Fibroblast of lung (primary cell): ENCODE data around the gene DHRS4L2. TPM values are rescaled to one million over a fixed set of nuclear protein-coding genes. Genes with fewer than 3 reads are reported as not detected.
"Not testable (repeated sequence)": the region's sequence is repeated elsewhere in the genome, so short reads cannot be mapped to it uniquely, and the experiment has no call there.

ENCODE experiments used
- DNase-seq, 2 donors: peaks; one replicate each; pipeline versions ENCODE4 v3.0.0 to v3.0.0-alpha.2; 2010; ENCODE audit warnings: low read depth in 2 of 2
- H2AFZ ChIP-seq: 2 replicates; pipeline ENCODE4 v1.5.1; 2012; ENCODE audit warnings: low read length, control low read depth, inconsistent platforms
- H3K27ac ChIP-seq: 2 replicates; pipeline ENCODE4 v1.5.1; 2011; ENCODE audit warnings: low read length, control low read depth; ENCODE audit not compliant: insufficient read depth
- H3K27me3 ChIP-seq: 2 replicates; pipeline ENCODE4 v1.5.1; 2011; ENCODE audit warnings: mild to moderate bottlenecking, low read length; ENCODE audit not compliant: control insufficient read depth, insufficient read depth
- H3K36me3 ChIP-seq: 2 replicates; pipeline ENCODE4 v1.5.1; 2011; ENCODE audit warnings: low read length; ENCODE audit not compliant: control insufficient read depth, insufficient read depth
- H3K4me1 ChIP-seq: 2 replicates; pipeline ENCODE4 v1.5.1; 2011; ENCODE audit warnings: low read length; ENCODE audit not compliant: control insufficient read depth, insufficient read depth; ENCODE audit errors: extremely low read depth
- H3K4me2 ChIP-seq: 2 replicates; pipeline ENCODE4 v1.5.1; 2011; ENCODE audit warnings: low read length, control low read depth; ENCODE audit not compliant: insufficient read depth; ENCODE audit errors: extremely low read depth
- H3K4me3 ChIP-seq, 4 experiments: fragments of 200-600 bp in 1 of 4; sonication (generic) in 1 of 4; replicated peaks in 1 of 4; 2 replicates each; pipeline ENCODE4 v1.5.1; 2011 to 2016; ENCODE audit warnings: low read length in 4 of 4, low read depth in 3 of 4, mild to moderate bottlenecking in 3 of 4, control low read depth in 2 of 4, inconsistent platforms in 1 of 4, mixed read lengths in 1 of 4; ENCODE audit not compliant: insufficient read depth in 1 of 4; ENCODE audit errors: control extremely low read depth in 1 of 4
- H3K79me2 ChIP-seq: 2 replicates; pipeline ENCODE4 v1.5.1; 2012; ENCODE audit warnings: mild to moderate bottlenecking, low read length, inconsistent platforms; ENCODE audit not compliant: control insufficient read depth, insufficient read depth
- H3K9ac ChIP-seq: 2 replicates; pipeline ENCODE4 v1.5.1; 2011; ENCODE audit warnings: mild to moderate bottlenecking, low read length, control low read depth; ENCODE audit not compliant: insufficient read depth
- H3K9me3 ChIP-seq: 2 replicates; pipeline ENCODE4 v1.5.1; 2012; ENCODE audit warnings: low read depth, low read length; ENCODE audit not compliant: control insufficient read depth, insufficient read depth
- H4K20me1 ChIP-seq: 2 replicates; pipeline ENCODE4 v1.5.1; 2011; ENCODE audit warnings: low read length; ENCODE audit not compliant: control insufficient read depth, insufficient read depth; ENCODE audit errors: extremely low read depth
- CTCF ChIP-seq, 2 donors: IDR thresholded peaks in 1 of 2; conservative IDR thresholded peaks in 1 of 2; 1 replicate in 1 of 2; 2 replicates in 1 of 2; pipeline ENCODE4 v1.5.1; 2011 to 2012; ENCODE audit warnings: low read length in 2 of 2, control low read depth in 1 of 2, inconsistent platforms in 1 of 2, low read depth in 1 of 2, mild to moderate bottlenecking in 1 of 2
- EZH2 ChIP-seq: IDR thresholded peaks from 2 replicates; pipeline ENCODE4 v1.5.1; 2012; ENCODE audit warnings: low read length, control low read depth, mild to moderate bottlenecking; ENCODE audit errors: missing control alignments
- polyA plus RNA-seq, 2 donors: library from polyadenylated mRNA; depleted of rRNA in 1 of 2; stranded (reverse) in 1 of 2; unstranded in 1 of 2; fragments of >200 nt; gene quantifications; 2 replicates each; pipeline ENCODE4 v1.2.1, GENCODE V29; 2011 to 2012; ENCODE audit warnings: missing spikeins in 1 of 2
- total RNA-seq: library from RNA; depleted of rRNA; stranded (reverse); fragments of >200 nt; gene quantifications from 2 replicates; pipeline ENCODE4 v1.2.1, GENCODE V29; 2014

Gene DHRS4L2
- total and polyA plus RNA-seq, 2 donors (not counting 1 experiment from before 2014, with no cell fraction given) = 12.7 to 16.7 TPM

DNA sequence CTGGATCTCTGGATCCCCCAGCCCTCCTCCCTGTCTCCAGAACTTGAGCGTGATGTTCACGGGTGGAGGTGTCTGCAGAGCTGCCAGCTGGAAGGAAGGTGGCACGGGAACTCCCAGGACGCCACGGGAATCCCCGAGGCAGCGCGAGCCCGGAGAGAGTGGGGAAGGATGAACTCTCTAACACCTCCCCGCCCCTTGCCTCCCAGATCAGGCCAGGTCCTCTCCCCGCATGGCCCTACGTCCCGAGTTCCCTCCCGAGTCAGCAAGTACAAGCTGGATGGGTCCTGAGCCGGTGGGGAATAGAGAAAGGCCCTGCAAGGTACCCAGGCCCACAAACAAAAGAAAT, 17.7 kb downstream of the DHRS4L2 start:
- not testable (repeated sequence) for H3K27ac ChIP-seq, H3K27me3 ChIP-seq, H3K4me1 ChIP-seq, H3K36me3 ChIP-seq, H3K9ac ChIP-seq, DNase-seq, H3K4me2 ChIP-seq, H3K9me3 ChIP-seq, H3K79me2 ChIP-seq, H4K20me1 ChIP-seq
- Histone ChIP-seq H3K4me3 (peak overlapping the region in 2 of 4 experiments; percentile 17 to 51), H2AFZ (peak overlapping the region; percentile 64)

- H3K4me3 ChIP-seq = peak overlapping the region in 3 of 4 experiments; percentile 17 to 51 (median 23)
Measured at GRCh38 chr14:24006817-24007652, 18.3 kb downstream of the DHRS4L2 start.

GRCh38 chr14:24011051-24011450, 22.3 kb downstream of the DHRS4L2 start:
- Histone ChIP-seq H3K36me3 (no peaks in the 10 kb centered on the region), H3K4me3 (no peak overlapping the region), H3K4me1 (no peaks in the 10 kb centered on the region), H3K27ac (no peak overlapping the region), H3K9ac (no peak overlapping the region), H3K9me3 (no peaks in the 10 kb centered on the region), H3K79me2 (no peaks in the 10 kb centered on the region), H4K20me1 (no peaks in the 10 kb centered on the region), H3K27me3 (no peaks in the 10 kb centered on the region), H2AFZ (no peak overlapping the region), H3K4me2 (no peak overlapping the region)
- no peak for DNase-seq
- TF ChIP-seq EZH2 (no peak), CTCF (conservative IDR thresholded peaks at IDR 0.05 in 1 of 2, IDR thresholded peaks at IDR 0.05 in 1 of 2; ENCODE audit: low read depth in 1 of 2, low read length in 2 of 2) (no peak)

More at GRCh38 chr14:24006817-24007652, 18.3 kb downstream of the DHRS4L2 start:
- not testable (repeated sequence) for H3K9ac ChIP-seq, H3K27me3 ChIP-seq, H3K4me1 ChIP-seq, H4K20me1 ChIP-seq, H3K27ac ChIP-seq, H3K9me3 ChIP-seq, H3K36me3 ChIP-seq, H3K79me2 ChIP-seq
- DNase-seq = peak in 1 of 2 donors; percentile 15
- H2AFZ ChIP-seq = peak overlapping the region; percentile 64
- H3K4me2 ChIP-seq = peak overlapping the region; percentile 51

GRCh38 chr14:24012726-24013273, 24.1 kb downstream of the DHRS4L2 start:
- not testable (repeated sequence) for H3K36me3 ChIP-seq, H2AFZ ChIP-seq, H3K4me3 ChIP-seq, H3K4me2 ChIP-seq, H4K20me1 ChIP-seq, H3K4me1 ChIP-seq, H3K27me3 ChIP-seq, H3K9ac ChIP-seq, H3K9me3 ChIP-seq, H3K79me2 ChIP-seq, H3K27ac ChIP-seq
- peak in 1 of 2 donors; percentile 12 for DNase-seq
